ENCODE results near the gene CD276.

CD276 gene

GRCh38 chr15:73749971-73750370, 65.8 kb downstream of the CD276 start:
- no peak for DNase-seq

GRCh38 chr15:73750438-73750837, 66.3 kb downstream of the CD276 start:
- no peak for DNase-seq

- DNase-seq: no peak
These were observed 66.8 kb downstream of the CD276 start for GRCh38 chr15:73750951-73751350.

- no peak for DNase-seq
These were observed 67.3 kb downstream of the CD276 start for GRCh38 chr15:73751511-73751898.

GRCh38 chr15:73751899-73752805, 68.0 kb downstream of the CD276 start:
- peak; percentile 41 for DNase-seq

- peak; percentile 69 for DNase-seq
These were observed 68.6 kb downstream of the CD276 start for GRCh38 chr15:73752806-73753193.

- peak; percentile 85 for DNase-seq
These were observed 69.3 kb downstream of the CD276 start, which contains the start of gene INSYN1 for GRCh38 chr15:73753250-73754130. Gene INSYN1, minus strand, starts transcription at chr15:73753351. Its CDS starts 2,221 bp downstream, at chr15:73751130.

GRCh38 chr15:73754461-73754860, 70.3 kb downstream of the CD276 start:
- DNase-seq: no peak

GRCh38 chr15:73755481-73755880, 71.3 kb downstream of the CD276 start:
- no peak for DNase-seq

GRCh38 chr15:73755946-73756345, 71.8 kb downstream of the CD276 start:
- no peak for DNase-seq

GRCh38 chr15:73756390-73756789, 72.2 kb downstream of the CD276 start:
- no peak for DNase-seq

- no peak for DNase-seq
These were observed 72.8 kb downstream of the CD276 start for GRCh38 chr15:73756947-73757513.

- DNase-seq: no peak
These were observed 73.4 kb downstream of the CD276 start for GRCh38 chr15:73757571-73757970.

GRCh38 chr15:73758461-73758860, 74.3 kb downstream of the CD276 start:
- no peak for DNase-seq

- no peak for DNase-seq
These were observed 76.4 kb downstream of the CD276 start for GRCh38 chr15:73760330-73761329.

- DNase-seq: no peak
These were observed 79.7 kb downstream of the CD276 start for GRCh38 chr15:73763931-73764330.
